WTC11 (cell line): ENCODE data around the gene CLDN6. TPM values are rescaled to one million over a fixed set of nuclear protein-coding genes. Genes with fewer than 3 reads are reported as not detected.

Experiments
- ATAC-seq: fragments of 200-7000 bp; cut with Tn5 transposase; 2 replicates; pipeline ENCODE4 v1.10.0; 2021; ENCODE audit warnings: mild to moderate bottlenecking, moderate library complexity
- CTCF ChIA-PET: fragments of 300-600 bp; sonication (Branson Sonifier 250); formaldehyde crosslinking; loops from one replicate; lab custom pipeline; 2021; ENCODE audit warnings: antibody characterized with exemption; lab: Charles Lee
- POLR2A ChIA-PET: fragments of 350-600 bp; sonication (Branson Sonifier 250); formaldehyde crosslinking; loops from one replicate; lab custom pipeline; 2021; ENCODE audit warnings: antibody characterized with exemption; lab: Charles Lee
- DNase-seq: peaks from one replicate; pipeline ENCODE4 v3.0.0; 2021; ENCODE audit warnings: low spot score
- H3K27ac Mint-ChIP-seq: 2 replicates; pipeline ENCODE4 v1.8.0; 2021; ENCODE audit warnings: mixed read lengths
- H3K27me3 Mint-ChIP-seq: 2 replicates; pipeline ENCODE4 v1.8.0; 2021; ENCODE audit warnings: low read depth, mild to moderate bottlenecking, moderate library complexity, mixed read lengths
- H3K36me3 Mint-ChIP-seq: 2 replicates; pipeline ENCODE4 v1.8.0; 2021; ENCODE audit warnings: mixed read lengths
- H3K4me1 Mint-ChIP-seq: 2 replicates; pipeline ENCODE4 v1.8.0; 2022; ENCODE audit warnings: mixed read lengths
- H3K4me3 Mint-ChIP-seq: 2 replicates; pipeline ENCODE4 v1.8.0; 2021; ENCODE audit warnings: mild to moderate bottlenecking, moderate library complexity, mixed read lengths
- H3K9me3 Mint-ChIP-seq: 2 replicates; pipeline ENCODE4 v1.8.0; 2021; ENCODE audit warnings: mixed read lengths
- AR ChIP-seq: fragments of 250-450 bp; sonication (Bioruptor Pico); IDR thresholded peaks from 2 replicates; pipeline ENCODE4 v1.9.0; 2021; ENCODE audit warnings: mild to moderate bottlenecking
- CREB1 ChIP-seq: sonication (generic); formaldehyde crosslinking; IDR thresholded peaks from 2 replicates; pipeline ENCODE4 v1.8.0; 2023; ENCODE audit warnings: mild to moderate bottlenecking, missing genetic modification reagents
- ETV6 ChIP-seq: sonication (generic); formaldehyde crosslinking; IDR thresholded peaks from 2 replicates; pipeline ENCODE4 v1.8.1; 2022; ENCODE audit warnings: mild to moderate bottlenecking, missing genetic modification reagents
- JUN ChIP-seq: sonication (generic); formaldehyde crosslinking; IDR thresholded peaks from 2 replicates; pipeline ENCODE4 v1.8.0; 2023; ENCODE audit warnings: mild to moderate bottlenecking, missing genetic modification reagents
- MLX ChIP-seq: sonication (generic); formaldehyde crosslinking; IDR thresholded peaks from 2 replicates; pipeline ENCODE4 v1.8.1; 2023; ENCODE audit warnings: mild to moderate bottlenecking, missing genetic modification reagents, moderate library complexity
- MYBL2 ChIP-seq: sonication (generic); formaldehyde crosslinking; IDR thresholded peaks from 2 replicates; pipeline ENCODE4 v1.8.1; 2023; ENCODE audit warnings: mild to moderate bottlenecking, moderate library complexity, missing genetic modification reagents
- NFATC4 ChIP-seq: fragments of 250-450 bp; sonication (Bioruptor Pico); IDR thresholded peaks from 2 replicates; pipeline ENCODE4 v1.9.0; 2021; ENCODE audit warnings: mild to moderate bottlenecking
- SMAD4 ChIP-seq: sonication (generic); formaldehyde crosslinking; IDR thresholded peaks from 2 replicates; pipeline ENCODE4 v1.8.0; 2022; ENCODE audit warnings: mild to moderate bottlenecking, missing genetic modification reagents
- SOX15 ChIP-seq: fragments of 250-450 bp; sonication (Bioruptor Pico); IDR thresholded peaks from 2 replicates; pipeline ENCODE4 v1.9.0; 2021; ENCODE audit warnings: mild to moderate bottlenecking
- SP1 ChIP-seq: sonication (generic); formaldehyde crosslinking; conservative IDR thresholded peaks from 2 replicates; pipeline ENCODE4 v1.8.1; 2022; ENCODE audit warnings: missing genetic modification reagents
- ZNF232 ChIP-seq: sonication (generic); formaldehyde crosslinking; IDR thresholded peaks from 2 replicates; pipeline ENCODE4 v1.8.0; 2022; ENCODE audit warnings: mild to moderate bottlenecking, missing genetic modification reagents
- ZNF281 ChIP-seq: sonication (generic); formaldehyde crosslinking; IDR thresholded peaks from 2 replicates; pipeline ENCODE4 v1.8.0; 2023; ENCODE audit warnings: mild to moderate bottlenecking, missing genetic modification reagents
- ZNF416 ChIP-seq: fragments of 250-450 bp; sonication (Bioruptor Pico); IDR thresholded peaks from 2 replicates; pipeline ENCODE4 v1.9.0; 2021; ENCODE audit warnings: mild to moderate bottlenecking, inconsistent platforms
- ZSCAN18 ChIP-seq: fragments of 250-450 bp; sonication (Bioruptor Pico); IDR thresholded peaks from 2 replicates; pipeline ENCODE4 v2.1.2; 2022; ENCODE audit warnings: mild to moderate bottlenecking, moderate library complexity
- total RNA-seq: library from RNA; stranded (reverse); gene quantifications from 3 replicates; pipeline ENCODE4 v1.2.3, GENCODE V29; 2021
- TF ChIP-seq, protein P1 (sequence below): sonication (generic); formaldehyde crosslinking; IDR thresholded peaks from 2 replicates; pipeline ENCODE4 v1.8.1; 2023; ENCODE audit warnings: mild to moderate bottlenecking, missing genetic modification reagents
- TF ChIP-seq, protein P2 (sequence below): fragments of 250-450 bp; sonication (Bioruptor Pico); IDR thresholded peaks from 2 replicates; pipeline ENCODE4 v1.8.0; 2021; ENCODE audit warnings: mild to moderate bottlenecking
- TF ChIP-seq, protein P3 (sequence below): sonication (generic); formaldehyde crosslinking; IDR thresholded peaks from 2 replicates; pipeline ENCODE4 v1.8.1; 2023; ENCODE audit warnings: mild to moderate bottlenecking, missing genetic modification reagents, moderate library complexity

The CLDN6 gene
- total RNA-seq, 1 experiment from 2014 or later: 746 TPM

DNA sequence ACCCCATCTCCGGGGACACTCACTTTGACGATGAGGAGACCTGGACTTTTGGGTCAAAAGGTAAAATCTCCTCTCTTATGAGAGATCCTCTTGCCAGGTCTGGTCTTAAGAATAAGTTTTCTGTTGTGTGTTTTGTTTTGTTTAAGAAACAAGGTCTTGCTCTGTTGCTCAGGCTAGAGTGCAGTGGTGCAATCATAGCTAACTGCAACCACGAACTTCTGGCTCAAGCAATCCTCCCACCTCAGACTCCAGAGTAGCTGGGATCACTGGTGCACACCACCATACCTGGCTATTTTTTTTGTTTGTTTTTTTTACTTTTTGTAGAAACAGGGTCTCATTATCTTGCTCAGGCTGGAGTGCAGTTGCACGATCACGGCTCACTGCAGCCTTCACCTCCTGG, 32.5 kb upstream of the CLDN6 start (continued):
- TF ChIP-seq, protein P1, sequence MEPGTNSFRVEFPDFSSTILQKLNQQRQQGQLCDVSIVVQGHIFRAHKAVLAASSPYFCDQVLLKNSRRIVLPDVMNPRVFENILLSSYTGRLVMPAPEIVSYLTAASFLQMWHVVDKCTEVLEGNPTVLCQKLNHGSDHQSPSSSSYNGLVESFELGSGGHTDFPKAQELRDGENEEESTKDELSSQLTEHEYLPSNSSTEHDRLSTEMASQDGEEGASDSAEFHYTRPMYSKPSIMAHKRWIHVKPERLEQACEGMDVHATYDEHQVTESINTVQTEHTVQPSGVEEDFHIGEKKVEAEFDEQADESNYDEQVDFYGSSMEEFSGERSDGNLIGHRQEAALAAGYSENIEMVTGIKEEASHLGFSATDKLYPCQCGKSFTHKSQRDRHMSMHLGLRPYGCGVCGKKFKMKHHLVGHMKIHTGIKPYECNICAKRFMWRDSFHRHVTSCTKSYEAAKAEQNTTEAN (CRISPR knock-in tag): no peak
- no peak for TF ChIP-seq SOX15
- no peak for TF ChIP-seq SP1
- no peak for TF ChIP-seq ZNF281 (CRISPR knock-in tag)
- TF ChIP-seq, protein P2, sequence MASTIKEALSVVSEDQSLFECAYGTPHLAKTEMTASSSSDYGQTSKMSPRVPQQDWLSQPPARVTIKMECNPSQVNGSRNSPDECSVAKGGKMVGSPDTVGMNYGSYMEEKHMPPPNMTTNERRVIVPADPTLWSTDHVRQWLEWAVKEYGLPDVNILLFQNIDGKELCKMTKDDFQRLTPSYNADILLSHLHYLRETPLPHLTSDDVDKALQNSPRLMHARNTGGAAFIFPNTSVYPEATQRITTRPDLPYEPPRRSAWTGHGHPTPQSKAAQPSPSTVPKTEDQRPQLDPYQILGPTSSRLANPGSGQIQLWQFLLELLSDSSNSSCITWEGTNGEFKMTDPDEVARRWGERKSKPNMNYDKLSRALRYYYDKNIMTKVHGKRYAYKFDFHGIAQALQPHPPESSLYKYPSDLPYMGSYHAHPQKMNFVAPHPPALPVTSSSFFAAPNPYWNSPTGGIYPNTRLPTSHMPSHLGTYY (CRISPR knock-in tag): no peak

DNA sequence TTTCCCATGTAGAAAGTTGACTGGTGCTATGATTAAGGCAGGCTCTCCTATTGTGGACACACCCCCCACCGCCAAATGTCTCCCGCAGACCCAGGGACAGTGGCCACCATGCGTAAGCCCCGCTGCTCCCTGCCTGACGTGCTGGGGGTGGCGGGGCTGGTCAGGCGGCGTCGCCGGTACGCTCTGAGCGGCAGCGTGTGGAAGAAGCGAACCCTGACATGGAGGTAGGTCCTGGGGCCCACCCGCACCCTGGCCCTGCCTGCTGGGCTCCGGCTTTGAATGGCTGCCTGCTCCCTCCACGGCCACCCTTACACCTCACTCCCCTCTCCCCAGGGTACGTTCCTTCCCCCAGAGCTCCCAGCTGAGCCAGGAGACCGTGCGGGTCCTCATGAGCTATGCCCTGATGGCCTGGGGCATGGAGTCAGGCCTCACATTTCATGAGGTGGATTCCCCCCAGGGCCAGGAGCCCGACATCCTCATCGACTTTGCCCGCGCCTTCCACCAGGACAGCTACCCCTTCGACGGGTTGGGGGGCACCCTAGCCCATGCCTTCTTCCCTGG, 32.0 kb upstream of the CLDN6 start:
- Mint-ChIP-seq H3K27me3 (peaks cover 28% of the 10 kb centered on the region), H3K36me3 (peaks cover 18% of the 10 kb centered on the region), H3K4me3 (no peak overlapping the region), H3K27ac (no peak overlapping the region), H3K4me1 (peaks cover 14% of the 10 kb centered on the region; the same call in 1 of the 2 replicates), H3K9me3 (0 out of 2 replicates have a peak, but pooled peaks cover 6% of the 10 kb centered on the region)
- DNase-seq (no peak), ATAC-seq (no peak)
- ChIA-PET POLR2A (no interaction called here), CTCF (interaction anchor here (0.7 to 5.8 kb wide), 3 partner anchors 9 to 22 kb away, joined by 7 to 86 read pairs (median 59); no protein-coding TSS in a partner anchor)
- TF ChIP-seq ETV6 (CRISPR knock-in tag): no peak
- no peak for TF ChIP-seq SMAD4 (CRISPR knock-in tag)
- TF ChIP-seq, protein P2 (CRISPR knock-in tag): no peak
- no peak for TF ChIP-seq MLX (CRISPR knock-in tag)
- TF ChIP-seq MYBL2 (CRISPR knock-in tag): no peak
- TF ChIP-seq JUN (CRISPR knock-in tag): no peak
- TF ChIP-seq, protein P3, sequence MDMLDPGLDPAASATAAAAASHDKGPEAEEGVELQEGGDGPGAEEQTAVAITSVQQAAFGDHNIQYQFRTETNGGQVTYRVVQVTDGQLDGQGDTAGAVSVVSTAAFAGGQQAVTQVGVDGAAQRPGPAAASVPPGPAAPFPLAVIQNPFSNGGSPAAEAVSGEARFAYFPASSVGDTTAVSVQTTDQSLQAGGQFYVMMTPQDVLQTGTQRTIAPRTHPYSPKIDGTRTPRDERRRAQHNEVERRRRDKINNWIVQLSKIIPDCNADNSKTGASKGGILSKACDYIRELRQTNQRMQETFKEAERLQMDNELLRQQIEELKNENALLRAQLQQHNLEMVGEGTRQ (CRISPR knock-in tag): no peak
- no peak for TF ChIP-seq ZNF232 (CRISPR knock-in tag)
- TF ChIP-seq CREB1: no peak
- no peak for TF ChIP-seq SP1
- no peak for TF ChIP-seq SOX15
- TF ChIP-seq, protein P1 (CRISPR knock-in tag): no peak
- no peak for TF ChIP-seq NFATC4
- TF ChIP-seq ZSCAN18 (CRISPR knock-in tag): no peak
- TF ChIP-seq AR: no peak
- TF ChIP-seq ZNF416: no peak
